Endodermal cell (in vitro differentiated cells): ENCODE measurements around the gene PCP4L1. TPM values are rescaled to one million over a fixed set of nuclear protein-coding genes. Genes with fewer than 3 reads are reported as not detected.
A peak's percentile ranks its signal among the peaks of the same experiment; 100 is the strongest.

Source experiments
- DNase-seq: peaks from one replicate; pipeline ENCODE4 v3.0.0-alpha.2; 2017
- H3K27ac ChIP-seq: 2 replicates; pipeline ENCODE4 v1.5.1; 2013; ENCODE audit warnings: mild to moderate bottlenecking, low read depth, low read length, moderate library complexity
- H3K27me3 ChIP-seq: 2 replicates; pipeline ENCODE4 v1.6.1; 2013; ENCODE audit warnings: mild to moderate bottlenecking, low read length, moderate library complexity; ENCODE audit not compliant: insufficient read depth, control insufficient read depth, poor library complexity, severe bottlenecking
- H3K36me3 ChIP-seq: 2 replicates; pipeline ENCODE4 v1.7.0; 2013; ENCODE audit warnings: mild to moderate bottlenecking, low read length, moderate library complexity; ENCODE audit not compliant: control insufficient read depth, insufficient read depth
- H3K4me1 ChIP-seq: one replicate; pipeline ENCODE4 v1.7.0; 2013; ENCODE audit warnings: low read length; ENCODE audit not compliant: control insufficient read depth, insufficient read depth
- H3K4me3 ChIP-seq: 2 replicates; pipeline ENCODE4 v1.5.1; 2013; ENCODE audit warnings: mild to moderate bottlenecking, low read length, moderate library complexity
- H3K9ac ChIP-seq: 2 replicates; pipeline ENCODE4 v1.6.1; 2013; ENCODE audit warnings: mild to moderate bottlenecking, low read length, moderate library complexity; ENCODE audit not compliant: poor library complexity, severe bottlenecking; ENCODE audit errors: extremely low read depth
- H3K9me3 ChIP-seq: 2 replicates; pipeline ENCODE4 v1.6.1; 2013; ENCODE audit warnings: mild to moderate bottlenecking, low read length, moderate library complexity; ENCODE audit not compliant: control insufficient read depth
- H3K27ac Mint-ChIP-seq: 2 replicates; pipeline ENCODE4 v1.8.0; 2020; ENCODE audit warnings: mixed read lengths
- H3K27me3 Mint-ChIP-seq: 2 replicates; pipeline ENCODE4 v1.8.0; 2021; ENCODE audit warnings: mild to moderate bottlenecking, mixed read lengths; ENCODE audit not compliant: insufficient read depth
- H3K36me3 Mint-ChIP-seq: 2 replicates; pipeline ENCODE4 v1.8.0; 2020; ENCODE audit warnings: low read depth, mixed read lengths
- H3K4me1 Mint-ChIP-seq: 2 replicates; pipeline ENCODE4 v1.8.0; 2020; ENCODE audit warnings: mixed read lengths
- H3K4me3 Mint-ChIP-seq: 2 replicates; pipeline ENCODE4 v1.8.0; 2020; ENCODE audit warnings: mild to moderate bottlenecking, moderate library complexity, mixed read lengths
- H3K9me3 Mint-ChIP-seq: 2 replicates; pipeline ENCODE4 v1.8.0; 2020; ENCODE audit warnings: mild to moderate bottlenecking, mixed read lengths
- CTCF ChIP-seq: fragments of 200-600 bp; sonication (generic); conservative IDR thresholded peaks from 2 replicates; pipeline ENCODE4 v1.5.0; 2021; ENCODE audit warnings: antibody characterized with exemption, mild to moderate bottlenecking
- WGBS, 2 experiments: methylation state at CpG; one replicate each; pipeline versions ENCODE4 v1.1.5 to v1.1.7; 2013; ENCODE audit warnings: missing lambda C conversion rate in 2 of 2, mixed read lengths in 1 of 2; ENCODE audit not compliant: insufficient coverage in 1 of 2, insufficient read length in 1 of 2; 5-methylcytosine and 5-hydroxymethylcytosine counted together
- total RNA-seq, 2 donors: library from RNA; stranded (reverse); fragmentation: NEBNext Ultra II Directional in 1 of 2; extraction: Animal tissue kit (Norgen Biotek cat#: 25700) in 1 of 2; gene quantifications; 2 replicates in 1 of 2; 3 replicates in 1 of 2; pipeline ENCODE4 v1.2.1, GENCODE V29; 2021

Gene PCP4L1
- total RNA-seq, 2 donors from 2014 or later, result 4.0 to 11.3 TPM

GRCh38 chr1:161259345-161259702, 779 bp downstream of the PCP4L1 start:
- Histone ChIP-seq H3K27ac (no peak overlapping the region), H3K36me3 (no peaks in the 10 kb centered on the region), H3K9ac (no peak overlapping the region), H3K4me3 (peak overlapping the region; percentile 77), H3K9me3 (peaks cover 26% of the 10 kb centered on the region), H3K4me1 (peaks cover 4% of the 10 kb centered on the region), H3K27me3 (peaks cover 38% of the 10 kb centered on the region)
- Mint-ChIP-seq H3K36me3 (peaks cover 7% of the 10 kb centered on the region), H3K9me3 (peaks cover 26% of the 10 kb centered on the region), H3K4me3 (peak overlapping the region; percentile 58), H3K27me3 (peaks cover 59% of the 10 kb centered on the region), H3K4me1 (peaks cover 37% of the 10 kb centered on the region), H3K27ac (no peak overlapping the region)
- 65 to 82% methylated on average over 2 to 6 of the region's 6 CpGs for WGBS, 2 experiments
- no peak for DNase-seq
- TF ChIP-seq CTCF, result no peak

GRCh38 chr1:161259765-161260164, 1.2 kb downstream of the PCP4L1 start:
- peaks cover 62% of the 10 kb centered on the region for H3K27me3 Mint-ChIP-seq
- Histone ChIP-seq H3K27ac (no peak overlapping the region), H3K9ac (no peak overlapping the region), H3K4me3 (no peak overlapping the region), H3K36me3 (no peaks in the 10 kb centered on the region), H3K9me3 (peaks cover 26% of the 10 kb centered on the region), H3K27me3 (peaks cover 38% of the 10 kb centered on the region), H3K4me1 (peaks cover 4% of the 10 kb centered on the region)
- WGBS, 2 experiments, result 94% methylated on average over 1 of the region's 1 CpG; no CpG with 5 or more reads in 1 of the 2 experiments
- no peak for TF ChIP-seq CTCF
- peaks cover 26% of the 10 kb centered on the region for H3K9me3 Mint-ChIP-seq
- H3K36me3 Mint-ChIP-seq, result peaks cover 7% of the 10 kb centered on the region
- peak overlapping the region; percentile 58 for H3K4me3 Mint-ChIP-seq
- H3K27ac Mint-ChIP-seq, result no peak overlapping the region
- no peak for DNase-seq
- H3K4me1 Mint-ChIP-seq, result peaks cover 37% of the 10 kb centered on the region

GRCh38 chr1:161260376-161261260, 2.1 kb downstream of the PCP4L1 start:
- H3K4me1 Mint-ChIP-seq, result peaks cover 33% of the 10 kb centered on the region
- no peak overlapping the region for H3K4me3 Mint-ChIP-seq
- H3K9me3 Mint-ChIP-seq, result peaks cover 26% of the 10 kb centered on the region
- Histone ChIP-seq H3K27ac (no peak overlapping the region), H3K9me3 (peaks cover 26% of the 10 kb centered on the region), H3K4me1 (peaks cover 4% of the 10 kb centered on the region), H3K36me3 (no peaks in the 10 kb centered on the region), H3K27me3 (peaks cover 38% of the 10 kb centered on the region), H3K4me3 (no peak overlapping the region), H3K9ac (no peak overlapping the region)
- H3K36me3 Mint-ChIP-seq, result peaks cover 7% of the 10 kb centered on the region
- no peak overlapping the region for H3K27ac Mint-ChIP-seq
- H3K27me3 Mint-ChIP-seq, result peaks cover 64% of the 10 kb centered on the region
- TF ChIP-seq CTCF, result no peak
- no peak for DNase-seq
- 73 to 76% methylated on average over 4 to 8 of the region's 9 CpGs for WGBS, 2 experiments
